Parathyroid adenoma (tissue), 2 donors: Measurements from ENCODE around the gene HOTAIR.

Experiments
- H2AFZ ChIP-seq: fragments of 300-600 bp; sonication (generic); one replicate; pipeline ENCODE4 v1.7.0; 2017; ENCODE audit warnings: antibody characterized with exemption, mild to moderate bottlenecking
- H3K27ac ChIP-seq: fragments of 300-600 bp; sonication (generic); one replicate; pipeline ENCODE4 v1.7.0; 2017
- H3K27me3 ChIP-seq: fragments of 300-600 bp; sonication (generic); one replicate; pipeline ENCODE4 v1.7.0; 2017; ENCODE audit warnings: low read length; ENCODE audit not compliant: control insufficient read depth, insufficient read depth
- H3K36me3 ChIP-seq: fragments of 300-600 bp; sonication (generic); one replicate; pipeline ENCODE4 v1.7.0; 2017; ENCODE audit warnings: low read length; ENCODE audit not compliant: control insufficient read depth, insufficient read depth
- H3K4me1 ChIP-seq: fragments of 300-600 bp; sonication (generic); one replicate; pipeline ENCODE4 v1.7.0; 2017; ENCODE audit warnings: control low read depth
- H3K4me2 ChIP-seq: fragments of 300-600 bp; sonication (generic); one replicate; pipeline ENCODE4 v1.7.0; 2017; ENCODE audit warnings: low read length
- H3K4me3 ChIP-seq: fragments of 300-600 bp; sonication (generic); one replicate; pipeline ENCODE4 v1.7.0; 2017; ENCODE audit warnings: low read depth, low read length
- H3K79me2 ChIP-seq: fragments of 300-600 bp; sonication (generic); one replicate; pipeline ENCODE4 v1.7.0; 2017; ENCODE audit warnings: control low read depth
- H3K9ac ChIP-seq: fragments of 300-600 bp; sonication (generic); one replicate; pipeline ENCODE4 v1.7.0; 2017; ENCODE audit warnings: mild to moderate bottlenecking
- H3K9me3 ChIP-seq: fragments of 300-600 bp; sonication (generic); one replicate; pipeline ENCODE4 v1.7.0; 2017; ENCODE audit warnings: low read length; ENCODE audit not compliant: control insufficient read depth
- TF ChIP-seq, protein P1 (sequence below): fragments of 300-600 bp; sonication (generic); IDR thresholded peaks from one replicate; pipeline ENCODE4 v1.7.0; 2017; ENCODE audit warnings: antibody characterized with exemption, mild to moderate bottlenecking
- donor health status: primary hyperparathyroidism.

Gene HOTAIR

GRCh38 chr12:53976823-53977595, 2.3 kb upstream of the HOTAIR start:
- Histone ChIP-seq H3K27me3 (peaks cover 36% of the 10 kb centered on the region), H3K79me2 (no peaks in the 10 kb centered on the region), H2AFZ (no peak overlapping the region), H3K4me3 (no peak overlapping the region), H3K4me2 (no peak overlapping the region), H3K9me3 (no peaks in the 10 kb centered on the region), H3K4me1 (no peaks in the 10 kb centered on the region), H3K27ac (no peak overlapping the region), H3K9ac (no peak overlapping the region), H3K36me3 (no peaks in the 10 kb centered on the region)
- TF ChIP-seq, protein P1, sequence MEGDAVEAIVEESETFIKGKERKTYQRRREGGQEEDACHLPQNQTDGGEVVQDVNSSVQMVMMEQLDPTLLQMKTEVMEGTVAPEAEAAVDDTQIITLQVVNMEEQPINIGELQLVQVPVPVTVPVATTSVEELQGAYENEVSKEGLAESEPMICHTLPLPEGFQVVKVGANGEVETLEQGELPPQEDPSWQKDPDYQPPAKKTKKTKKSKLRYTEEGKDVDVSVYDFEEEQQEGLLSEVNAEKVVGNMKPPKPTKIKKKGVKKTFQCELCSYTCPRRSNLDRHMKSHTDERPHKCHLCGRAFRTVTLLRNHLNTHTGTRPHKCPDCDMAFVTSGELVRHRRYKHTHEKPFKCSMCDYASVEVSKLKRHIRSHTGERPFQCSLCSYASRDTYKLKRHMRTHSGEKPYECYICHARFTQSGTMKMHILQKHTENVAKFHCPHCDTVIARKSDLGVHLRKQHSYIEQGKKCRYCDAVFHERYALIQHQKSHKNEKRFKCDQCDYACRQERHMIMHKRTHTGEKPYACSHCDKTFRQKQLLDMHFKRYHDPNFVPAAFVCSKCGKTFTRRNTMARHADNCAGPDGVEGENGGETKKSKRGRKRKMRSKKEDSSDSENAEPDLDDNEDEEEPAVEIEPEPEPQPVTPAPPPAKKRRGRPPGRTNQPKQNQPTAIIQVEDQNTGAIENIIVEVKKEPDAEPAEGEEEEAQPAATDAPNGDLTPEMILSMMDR = no peak

DNA sequence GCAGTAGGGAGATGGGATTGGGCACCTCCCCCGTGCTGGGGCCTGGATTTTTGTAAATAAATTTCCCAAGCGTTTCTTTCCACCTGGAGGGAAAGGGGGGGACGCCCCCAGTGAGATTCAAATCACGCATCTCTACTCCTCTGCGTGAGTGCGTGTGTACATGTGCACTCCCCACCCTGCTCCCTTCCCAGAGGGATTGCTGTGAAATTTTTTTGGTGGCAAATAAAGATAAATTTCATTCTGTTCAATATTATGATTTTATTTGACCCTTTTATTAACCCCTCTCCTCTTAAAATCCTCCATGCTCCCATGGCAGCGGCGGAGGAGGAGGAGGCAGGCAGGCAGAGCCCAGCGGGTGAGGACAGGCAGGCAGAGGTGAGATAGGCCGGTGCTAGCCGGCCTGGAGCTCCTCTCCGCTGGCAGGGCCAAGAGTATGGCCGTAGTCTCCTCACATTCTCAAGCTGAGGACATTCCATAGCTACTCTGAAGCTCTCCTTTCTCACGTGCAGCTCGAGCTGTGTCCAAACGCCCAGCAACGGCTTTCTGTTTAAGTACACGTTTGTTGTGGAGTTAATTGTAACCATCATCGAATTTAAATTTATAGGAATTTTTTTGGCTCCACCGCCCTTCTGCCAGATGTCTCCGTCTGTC, 1.5 kb upstream of the HOTAIR start:
- peaks cover 32% of the 10 kb centered on the region for H3K27me3 ChIP-seq
- H3K9ac ChIP-seq = no peak overlapping the region
- no peaks in the 10 kb centered on the region for H3K4me1 ChIP-seq
- H3K79me2 ChIP-seq = no peaks in the 10 kb centered on the region
- H3K9me3 ChIP-seq = no peaks in the 10 kb centered on the region
- no peak overlapping the region for H3K27ac ChIP-seq
- H3K36me3 ChIP-seq = no peaks in the 10 kb centered on the region
- H2AFZ ChIP-seq = no peak overlapping the region
- TF ChIP-seq, protein P1 = no peak
- H3K4me3 ChIP-seq = no peak overlapping the region
- no peak overlapping the region for H3K4me2 ChIP-seq

GRCh38 chr12:53975479-53976152, 862 bp upstream of the HOTAIR start:
- TF ChIP-seq, protein P1 = no peak
- Histone ChIP-seq H3K36me3 (no peaks in the 10 kb centered on the region), H3K9me3 (no peaks in the 10 kb centered on the region), H2AFZ (no peak overlapping the region), H3K4me1 (no peaks in the 10 kb centered on the region), H3K9ac (no peak overlapping the region), H3K4me2 (no peak overlapping the region), H3K27me3 (peaks cover 36% of the 10 kb centered on the region), H3K27ac (no peak overlapping the region), H3K79me2 (no peaks in the 10 kb centered on the region), H3K4me3 (no peak overlapping the region)

GRCh38 chr12:53975064-53975471, 314 bp upstream of the HOTAIR start:
- Histone ChIP-seq H3K9me3 (no peaks in the 10 kb centered on the region), H2AFZ (no peak overlapping the region), H3K4me1 (no peaks in the 10 kb centered on the region), H3K4me2 (no peak overlapping the region), H3K36me3 (no peaks in the 10 kb centered on the region), H3K79me2 (no peaks in the 10 kb centered on the region), H3K9ac (no peak overlapping the region), H3K27me3 (peaks cover 34% of the 10 kb centered on the region), H3K27ac (no peak overlapping the region), H3K4me3 (no peak overlapping the region)
- TF ChIP-seq, protein P1 = no peak
